Fibroblast of villous mesenchyme (primary cell): ENCODE results near the gene MINDY4. TPM values are rescaled to one million over a fixed set of nuclear protein-coding genes. Genes with fewer than 3 reads are reported as not detected.

ENCODE experiments used
- DNase-seq: peaks from one replicate; pipeline ENCODE4 v3.0.0-alpha.2; 2010; ENCODE audit warnings: low read depth
- H3K4me3 ChIP-seq: 2 replicates; pipeline ENCODE4 v1.5.1; 2011; ENCODE audit warnings: low read depth, mild to moderate bottlenecking, low read length
- CTCF ChIP-seq: IDR thresholded peaks from 2 replicates; pipeline ENCODE4 v1.5.1; 2012; ENCODE audit warnings: low read depth, mild to moderate bottlenecking, low read length; ENCODE audit not compliant: insufficient read depth
- total RNA-seq: library from RNA; depleted of rRNA; stranded (reverse); fragments of >200 nt; gene quantifications from 2 replicates; pipeline ENCODE4 v1.2.3, GENCODE V29; 2012

The MINDY4 gene
- total RNA-seq, 1 donor = 17.3 TPM

- TF ChIP-seq CTCF = no peak
- H3K4me3 ChIP-seq = no peak overlapping the region
- no peak for DNase-seq
Observed at GRCh38 chr7:30841025-30841735, 70.0 kb downstream of the MINDY4 start.

GRCh38 chr7:30841801-30842541 is 70.8 kb downstream of the MINDY4 start:
- no peak overlapping the region for H3K4me3 ChIP-seq
- no peak for DNase-seq

GRCh38 chr7:30842542-30843451 is 71.6 kb downstream of the MINDY4 start:
- H3K4me3 ChIP-seq = no peak overlapping the region
- TF ChIP-seq CTCF = no peak
- DNase-seq = no peak

More at GRCh38 chr7:30841801-30842541, 70.8 kb downstream of the MINDY4 start:
- TF ChIP-seq CTCF = no peak

GRCh38 chr7:30843741-30844482 is 72.7 kb downstream of the MINDY4 start:
- H3K4me3 ChIP-seq = no peak overlapping the region
- no peak for DNase-seq
- no peak for TF ChIP-seq CTCF

GRCh38 chr7:30844483-30844874 is 73.3 kb downstream of the MINDY4 start:
- DNase-seq = no peak
- no peak overlapping the region for H3K4me3 ChIP-seq
- no peak for TF ChIP-seq CTCF

GRCh38 chr7:30844916-30845315 is 73.7 kb downstream of the MINDY4 start:
- DNase-seq = no peak
- TF ChIP-seq CTCF = no peak
- H3K4me3 ChIP-seq = no peak overlapping the region
